CD4-positive, alpha-beta T cell treated with Interleukin-21 for 1 hour (primary cell): Measurements from ENCODE around the gene CD55.

Experiments
- DNase-seq: peaks from one replicate; pipeline ENCODE4 v3.0.0-alpha.2; 2020

Gene CD55

GRCh38 chr1:207321079-207321789 lies at the start of gene CD55:
Gene CD55 (plus strand): TSS chr1:207321678. CDS start chr1:207321766, 88 bp downstream.
- DNase-seq, result peak; percentile 99

- no peak for DNase-seq
Measured at GRCh38 chr1:207274882-207275281, 46.6 kb upstream of the CD55 start.

GRCh38 chr1:207276465-207276864 lies 45.0 kb upstream of the CD55 start:
- no peak for DNase-seq

- DNase-seq, result no peak
Measured at GRCh38 chr1:207277241-207277640, 44.2 kb upstream of the CD55 start.

- no peak for DNase-seq
Measured at GRCh38 chr1:207279652-207280051, 41.8 kb upstream of the CD55 start.

- DNase-seq, result no peak
Measured at GRCh38 chr1:207280706-207281105, 40.8 kb upstream of the CD55 start.

GRCh38 chr1:207282058-207282457 lies 39.4 kb upstream of the CD55 start:
- no peak for DNase-seq

GRCh38 chr1:207282496-207283380 lies 38.7 kb upstream of the CD55 start:
- no peak for DNase-seq

- no peak for DNase-seq
Measured at GRCh38 chr1:207283421-207283820, 38.1 kb upstream of the CD55 start.

GRCh38 chr1:207284209-207284897 lies 37.1 kb upstream of the CD55 start:
- no peak for DNase-seq

- no peak for DNase-seq
Measured at GRCh38 chr1:207286786-207287468, 34.6 kb upstream of the CD55 start.

- DNase-seq, result no peak
Measured at GRCh38 chr1:207288315-207288714, 33.2 kb upstream of the CD55 start.

- DNase-seq, result no peak
Measured at GRCh38 chr1:207289756-207290155, 31.7 kb upstream of the CD55 start.

GRCh38 chr1:207291723-207292122 lies 29.8 kb upstream of the CD55 start:
- no peak for DNase-seq

- DNase-seq, result no peak
Measured at GRCh38 chr1:207298186-207298585, 23.3 kb upstream of the CD55 start.

- DNase-seq, result no peak
Measured at GRCh38 chr1:207298636-207299398, 22.7 kb upstream of the CD55 start.

GRCh38 chr1:207300970-207301369 lies 20.5 kb upstream of the CD55 start:
- DNase-seq, result no peak

GRCh38 chr1:207302618-207303393 lies 18.7 kb upstream of the CD55 start:
- DNase-seq, result no peak

- no peak for DNase-seq
Measured at GRCh38 chr1:207304710-207305488, 16.6 kb upstream of the CD55 start.

- DNase-seq, result no peak
Measured at GRCh38 chr1:207305489-207305873, 16.0 kb upstream of the CD55 start.

GRCh38 chr1:207306023-207306422 lies 15.5 kb upstream of the CD55 start:
- no peak for DNase-seq
